GDM1 (cell line): ENCODE data around the gene CCDC121.

ENCODE experiments used
- DNase-seq: peaks from one replicate; lab custom pipeline; 2025; lab: John Stamatoyannopoulos, UW

The CCDC121 gene, protein sequence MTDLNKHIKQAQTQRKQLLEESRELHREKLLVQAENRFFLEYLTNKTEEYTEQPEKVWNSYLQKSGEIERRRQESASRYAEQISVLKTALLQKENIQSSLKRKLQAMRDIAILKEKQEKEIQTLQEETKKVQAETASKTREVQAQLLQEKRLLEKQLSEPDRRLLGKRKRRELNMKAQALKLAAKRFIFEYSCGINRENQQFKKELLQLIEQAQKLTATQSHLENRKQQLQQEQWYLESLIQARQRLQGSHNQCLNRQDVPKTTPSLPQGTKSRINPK

DNA sequence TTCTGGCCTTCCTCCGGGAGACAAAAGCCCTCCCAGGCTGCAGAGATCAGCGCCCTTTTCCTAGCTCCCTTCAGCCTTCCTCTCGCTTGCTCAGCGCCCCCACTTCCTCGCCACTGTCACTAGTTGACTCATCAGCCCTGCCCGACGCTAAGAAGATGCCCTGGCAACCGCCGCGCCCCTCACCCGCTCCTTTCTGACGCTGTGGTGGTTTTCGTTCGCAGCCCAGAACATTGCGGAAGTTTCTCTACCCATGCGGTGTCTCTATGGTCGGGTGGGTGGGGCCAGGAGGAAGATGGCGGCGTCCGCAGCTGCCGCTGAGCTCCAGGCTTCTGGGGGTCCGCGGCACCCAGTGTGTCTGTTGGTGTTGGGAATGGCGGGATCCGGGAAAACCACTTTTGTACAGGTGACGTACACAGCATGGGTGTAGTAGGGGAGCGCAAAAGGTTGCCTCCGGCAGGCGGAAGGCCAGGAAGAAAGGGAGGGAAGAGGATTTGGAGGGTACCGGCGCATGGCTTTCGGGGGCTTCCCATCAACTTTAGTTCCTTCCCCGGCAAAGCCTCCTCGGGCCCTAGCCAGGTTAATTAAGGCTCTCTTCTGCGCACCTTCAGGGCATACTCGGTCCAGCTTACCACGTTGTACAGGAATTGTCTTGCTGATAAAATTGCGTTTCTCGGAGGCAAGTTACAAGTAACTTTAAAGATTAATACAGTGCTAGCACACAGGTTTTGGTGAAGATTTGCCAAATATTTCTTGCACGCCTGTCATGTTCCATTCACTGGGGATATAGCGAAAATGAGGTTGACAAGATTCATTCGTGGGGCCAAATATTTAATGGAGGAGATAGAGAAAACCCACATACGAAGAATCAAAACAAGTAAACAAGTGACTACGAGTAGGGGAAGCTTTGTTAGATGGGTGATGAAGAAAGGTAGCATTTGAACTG is at the start of gene CCDC121, which contains the start of gene GPN1:
TSS of gene CCDC121 (minus strand) at position 246 of the 943 bp plus-strand sequence. CDS start 1,213 bp downstream, outside the sequence.
TSS of gene GPN1 (plus strand) at position 284 of the 943 bp plus-strand sequence. CDS start at position 293, 9 bp downstream.
- DNase-seq = peak; percentile 88

DNA sequence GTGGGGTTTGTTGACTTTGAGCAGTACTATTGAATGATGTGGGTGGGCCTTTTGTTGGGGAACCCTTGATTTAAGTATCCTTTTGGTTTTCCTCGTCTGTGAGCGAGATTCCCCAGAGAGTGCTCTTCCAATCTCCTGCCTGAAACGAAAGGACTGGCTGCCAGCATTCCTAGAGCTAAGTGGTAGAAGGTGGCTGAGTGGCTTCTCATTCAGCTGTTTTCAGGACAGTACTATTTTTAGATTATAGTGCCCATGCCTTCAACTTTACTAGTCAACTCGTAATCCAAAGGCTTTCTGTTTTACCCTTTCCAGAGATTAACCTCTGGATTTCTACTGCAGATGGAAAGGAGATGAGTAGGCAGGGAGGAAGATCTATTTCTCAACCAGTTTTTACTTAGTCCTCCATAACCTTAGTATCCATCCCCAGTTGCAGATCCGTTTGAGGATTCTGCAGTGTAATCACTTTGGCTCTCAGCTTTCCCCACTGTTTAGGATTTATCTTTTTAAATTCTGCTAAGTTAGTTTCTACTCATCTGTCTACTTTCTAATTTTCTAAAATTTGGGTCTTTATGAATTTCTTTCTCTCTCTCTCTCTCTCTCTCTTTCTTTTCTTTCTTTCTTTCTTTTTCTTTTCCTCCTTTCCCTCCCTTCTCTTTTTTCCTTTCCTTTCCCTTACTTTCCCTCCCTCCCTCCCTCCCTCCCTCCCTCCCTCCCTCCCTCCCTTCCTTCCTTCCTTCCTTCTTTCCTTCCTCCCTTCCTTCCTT is 44.1 kb upstream of the CCDC121 start:
- no peak for DNase-seq

DNA sequence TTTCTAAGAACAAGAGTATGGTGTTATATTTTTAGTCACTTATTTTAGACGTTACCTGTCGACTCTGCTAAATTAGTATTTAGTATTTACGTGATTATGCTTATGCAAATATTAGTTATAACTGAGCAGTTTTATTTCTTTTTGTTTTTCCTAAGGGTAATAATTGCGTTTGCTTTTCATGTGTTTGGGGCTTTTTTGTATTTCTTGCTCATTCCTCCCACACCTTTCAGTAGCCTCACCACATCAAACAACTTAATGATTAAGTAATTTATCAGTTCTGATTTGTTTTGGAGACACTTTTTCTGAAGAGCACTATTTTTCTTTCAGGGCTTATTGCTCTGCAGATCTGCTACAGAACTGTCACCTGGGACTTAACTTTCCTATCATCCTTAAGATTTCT is 42.4 kb upstream of the CCDC121 start:
- no peak for DNase-seq

DNA sequence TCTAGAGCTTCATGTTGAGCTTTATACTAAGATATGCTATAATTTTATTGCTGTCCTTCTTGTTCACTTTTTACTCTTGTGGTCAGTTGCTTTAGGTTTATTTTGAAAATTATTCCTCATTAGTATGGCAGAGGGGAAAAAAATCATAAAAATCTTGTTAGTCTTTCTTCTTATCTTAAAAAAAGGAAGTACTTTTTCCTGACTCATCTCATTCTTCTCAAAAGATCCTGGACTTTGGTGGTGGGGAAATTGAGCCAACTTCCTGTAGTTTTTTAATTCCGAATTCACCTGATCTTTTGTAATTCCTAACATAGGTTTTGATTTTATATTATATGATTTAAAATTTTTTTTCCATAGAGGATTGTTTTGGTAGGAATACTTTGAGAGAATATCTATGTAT is 38.6 kb upstream of the CCDC121 start:
- DNase-seq = no peak

DNA sequence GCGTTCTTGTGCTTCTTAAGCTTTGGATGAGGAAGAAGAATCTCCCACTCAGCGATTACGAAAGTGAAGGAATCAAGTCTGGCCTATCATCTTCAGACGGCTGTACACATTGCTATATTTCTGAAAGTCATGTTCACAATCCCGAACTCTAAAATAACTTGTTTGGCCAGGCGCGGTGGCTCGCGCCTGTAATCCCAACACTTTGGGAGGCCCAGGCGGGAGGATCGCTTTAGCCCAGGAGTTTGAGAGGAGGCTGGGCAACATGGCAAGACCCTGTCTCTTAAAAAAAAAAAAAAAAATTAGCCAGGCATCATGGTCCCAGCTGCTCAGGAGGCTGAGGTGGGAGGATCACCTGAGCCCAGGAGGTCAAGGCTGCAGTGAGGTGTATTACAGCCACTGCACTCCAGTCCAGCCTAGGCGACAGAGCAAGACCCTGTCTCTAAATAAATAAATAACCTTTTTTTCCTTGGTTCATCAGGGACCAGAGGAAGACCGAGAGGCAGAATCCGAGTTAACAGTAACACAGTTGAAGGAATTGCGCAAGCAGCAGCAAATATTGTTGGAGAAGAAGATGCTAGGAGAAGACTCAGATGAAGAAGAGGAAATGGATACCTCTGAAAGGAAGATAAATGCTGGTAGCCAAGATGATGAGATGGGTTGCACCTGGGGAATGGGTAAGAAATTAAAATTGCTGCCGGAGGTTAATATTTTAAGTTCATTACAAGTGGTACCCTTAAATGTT is 36.0 kb upstream of the CCDC121 start:
- no peak for DNase-seq

DNA sequence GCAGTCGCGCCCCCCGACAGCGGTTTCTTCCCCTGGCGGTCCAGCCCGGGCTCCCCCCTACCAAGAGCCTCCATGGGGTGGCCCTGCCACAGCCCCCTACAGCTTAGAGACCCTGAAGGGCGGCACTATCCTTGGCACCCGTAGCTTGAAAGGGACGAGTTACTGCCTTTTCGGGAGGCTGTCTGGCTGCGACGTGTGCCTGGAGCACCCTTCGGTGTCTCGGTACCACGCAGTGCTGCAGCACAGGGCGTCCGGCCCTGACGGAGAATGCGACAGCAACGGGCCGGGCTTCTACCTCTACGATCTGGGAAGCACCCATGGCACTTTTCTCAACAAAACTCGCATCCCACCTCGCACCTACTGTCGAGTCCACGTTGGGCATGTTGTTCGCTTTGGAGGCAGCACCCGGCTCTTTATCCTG is 35.4 kb upstream of the CCDC121 start:
- no peak for DNase-seq

DNA sequence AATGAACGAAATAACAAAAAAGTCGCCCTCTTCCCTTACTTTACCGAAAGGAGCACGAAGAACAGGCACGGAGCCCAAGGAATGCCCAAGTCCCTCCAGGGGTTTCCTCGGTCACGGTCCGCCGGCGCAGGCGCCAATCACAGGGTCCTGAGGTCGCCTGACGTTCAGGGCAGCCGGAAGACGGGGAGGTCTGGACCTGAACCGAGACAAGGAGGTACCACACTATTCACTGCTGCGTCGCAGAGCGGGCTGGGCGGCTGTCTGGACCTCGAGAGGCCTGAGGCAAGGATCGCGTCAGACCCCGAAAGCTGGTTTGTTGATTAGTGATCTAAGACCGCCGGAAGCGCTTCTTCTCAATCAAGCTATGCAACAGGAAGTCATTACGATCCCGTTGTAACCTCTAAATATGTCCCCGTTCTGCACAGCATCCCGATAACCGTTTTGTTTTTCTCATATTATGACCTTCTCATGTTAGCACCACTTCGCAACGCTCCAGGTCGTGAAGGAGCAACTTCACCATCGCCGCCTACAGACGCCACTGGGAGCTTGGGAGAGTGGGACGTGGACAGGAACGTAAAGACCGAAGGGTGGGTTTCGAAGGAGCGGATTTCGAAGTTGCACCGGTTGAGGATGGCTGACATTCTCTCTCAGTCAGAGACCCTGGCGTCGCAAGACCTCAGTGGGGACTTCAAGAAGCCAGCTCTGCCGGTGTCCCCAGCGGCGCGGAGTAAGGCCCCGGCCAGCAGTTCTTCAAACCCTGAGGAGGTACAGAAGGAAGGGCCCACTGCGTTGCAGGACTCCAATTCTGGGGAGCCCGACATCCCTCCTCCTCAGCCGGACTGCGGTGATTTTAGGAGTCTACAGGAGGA is 34.7 kb upstream of the CCDC121 start, which contains the start of the genes SLC4A1AP and SUPT7L:
TSS of gene SLC4A1AP (plus strand) at position 605 of the 869 bp plus-strand sequence. CDS start at position 631, 26 bp downstream.
TSS of gene SUPT7L (minus strand) at position 330 of the 869 bp plus-strand sequence. CDS start 1,422 bp downstream, outside the sequence.
- peak; percentile 66 for DNase-seq

DNA sequence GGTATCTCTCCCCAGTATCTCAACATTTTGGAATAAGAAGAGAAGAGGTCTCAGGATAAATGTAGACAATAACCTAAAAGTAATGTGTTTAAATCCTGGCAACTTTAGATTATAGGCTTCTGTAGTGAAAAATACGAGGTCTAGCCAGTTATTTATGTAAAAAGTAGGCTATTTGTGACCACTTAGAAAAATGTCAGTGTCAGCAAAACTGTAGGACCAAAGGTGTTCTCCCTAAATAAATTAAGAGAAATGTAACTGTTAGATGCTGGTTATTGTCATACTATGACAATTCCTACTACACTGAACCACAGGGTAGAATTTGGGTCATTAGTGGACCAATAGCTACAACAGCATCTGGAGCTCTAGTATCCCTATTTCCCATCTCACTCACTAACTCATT is 32.6 kb upstream of the CCDC121 start:
- no peak for DNase-seq

DNA sequence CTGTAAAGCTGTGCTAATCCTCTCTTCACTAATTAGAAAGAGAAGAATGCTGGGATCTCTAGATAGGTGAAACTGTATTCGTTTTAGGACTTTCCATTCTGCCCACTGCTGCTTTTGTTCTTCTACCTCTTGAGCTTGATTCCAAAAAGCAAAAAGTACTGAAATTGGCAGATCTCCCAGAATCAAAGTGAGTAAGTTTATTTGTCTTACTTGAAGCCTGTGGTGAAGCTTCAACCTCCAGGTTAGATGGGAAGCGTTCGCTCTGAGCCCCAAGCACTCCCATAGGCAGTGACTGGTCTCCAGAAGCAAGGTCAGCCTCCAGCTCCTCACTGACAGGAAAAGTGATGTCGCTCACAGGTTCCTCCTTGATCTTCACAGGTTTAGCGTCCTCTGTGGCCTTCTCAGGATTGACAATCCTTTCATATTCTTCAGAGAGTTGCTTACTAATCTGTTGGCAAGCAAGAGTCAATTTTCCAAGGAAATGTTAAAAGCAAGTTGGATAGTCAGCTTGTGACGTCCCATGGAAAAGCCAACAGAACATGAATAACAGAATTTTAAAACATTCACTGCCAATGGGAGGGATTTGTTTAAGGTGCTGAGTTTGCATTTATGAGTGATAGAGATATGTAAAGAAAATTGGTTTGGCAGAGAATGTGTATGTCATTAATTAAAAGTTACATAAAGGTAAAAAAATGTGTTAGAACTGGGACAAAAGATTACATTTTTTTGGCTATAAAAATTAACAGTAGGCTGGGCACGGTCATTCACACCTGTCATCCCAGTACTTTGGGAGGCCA is 26.5 kb upstream of the CCDC121 start:
- DNase-seq = no peak

DNA sequence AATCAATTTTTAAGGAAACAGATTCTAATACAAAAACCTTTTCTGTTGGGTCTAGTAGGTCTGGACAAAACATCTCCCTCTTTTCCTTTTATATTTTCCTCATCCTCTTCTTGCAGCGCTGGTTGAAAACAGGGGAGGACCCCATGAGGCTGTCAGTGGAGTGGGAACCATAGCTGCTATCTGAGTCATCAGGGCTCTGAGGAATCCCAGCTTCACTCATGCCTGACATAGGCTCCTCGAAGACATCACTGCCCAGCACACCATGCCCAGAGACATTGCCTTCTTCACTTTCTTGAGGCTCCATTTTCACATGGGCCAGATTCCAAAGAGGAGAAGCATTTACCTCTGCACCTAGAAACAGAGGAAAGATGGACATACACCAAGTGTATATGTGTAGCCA is 24.6 kb upstream of the CCDC121 start:
- DNase-seq = no peak

DNA sequence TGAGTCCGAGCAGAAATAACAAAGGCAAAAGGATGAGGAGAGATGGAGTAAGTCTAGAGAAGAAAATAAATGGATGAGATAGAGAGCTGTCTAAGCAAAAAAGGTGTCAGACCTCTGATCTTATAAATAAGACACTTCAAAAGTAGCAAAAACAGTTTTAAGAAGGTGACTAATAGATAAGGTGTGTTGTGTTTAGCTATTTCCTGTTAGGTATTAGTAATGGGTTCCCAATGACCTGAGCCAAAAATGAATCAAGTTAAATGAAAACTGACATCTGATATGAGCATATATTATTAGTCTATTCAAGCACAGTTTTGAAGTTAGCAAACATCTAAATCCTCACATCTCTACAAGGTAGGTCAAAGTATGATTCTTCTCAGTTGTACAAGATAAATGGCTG is 24.0 kb upstream of the CCDC121 start:
- no peak for DNase-seq

DNA sequence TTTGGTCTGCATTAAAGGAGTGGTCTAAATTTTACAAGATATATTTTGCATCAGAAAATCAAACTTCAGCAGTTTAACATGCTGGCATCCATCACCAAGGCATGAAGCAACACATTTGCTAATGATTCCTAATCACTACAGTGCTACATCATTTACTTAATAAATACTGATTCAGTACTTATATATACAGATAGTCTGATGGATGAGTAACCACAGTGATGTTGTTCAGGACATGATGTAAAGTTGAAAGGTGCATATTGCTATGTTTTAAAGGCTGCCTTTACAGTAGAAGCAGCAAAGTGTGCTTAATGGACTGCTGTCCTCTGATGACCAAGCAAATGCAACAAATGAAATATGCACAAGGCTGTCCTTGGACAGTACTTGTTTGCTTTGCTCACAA is 23.5 kb upstream of the CCDC121 start:
- no peak for DNase-seq

DNA sequence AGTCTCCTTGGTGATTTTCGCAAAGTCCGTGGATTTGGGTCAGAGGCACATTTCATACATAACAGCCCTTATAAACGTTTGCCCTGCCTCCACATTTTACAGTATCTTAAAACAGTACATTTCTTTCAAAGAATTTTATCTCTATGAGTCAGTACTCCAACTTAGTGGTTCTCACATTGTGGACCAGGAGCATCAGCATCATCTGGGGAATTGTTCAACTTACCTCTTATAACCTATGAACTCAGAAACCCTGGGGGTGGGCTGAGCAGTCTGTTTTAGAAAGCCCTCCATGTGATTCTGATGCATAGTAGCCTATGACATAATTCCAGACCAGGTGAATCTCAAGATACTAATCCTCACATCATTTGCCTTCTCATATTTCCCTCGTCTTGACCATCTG is 22.2 kb upstream of the CCDC121 start:
- DNase-seq = no peak

DNA sequence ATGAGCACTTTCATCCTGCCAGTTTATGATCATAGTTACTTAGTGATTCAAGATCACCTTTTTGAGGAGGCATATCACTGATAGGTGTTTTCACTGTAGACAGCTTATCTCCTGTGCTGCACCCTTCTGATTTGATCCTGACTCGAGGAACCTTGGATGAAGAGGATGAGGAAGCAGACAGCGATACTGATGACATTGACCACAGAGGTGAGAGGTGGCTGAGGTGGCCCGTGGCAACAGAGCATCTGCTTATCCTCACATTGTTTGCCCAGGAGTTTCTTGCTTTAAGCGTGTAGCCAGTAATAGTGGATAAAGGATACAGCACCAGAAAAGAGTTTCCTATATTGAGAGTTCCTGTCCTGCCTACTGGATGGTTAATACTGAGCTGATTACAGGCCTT is 18.9 kb upstream of the CCDC121 start:
- no peak for DNase-seq

DNA sequence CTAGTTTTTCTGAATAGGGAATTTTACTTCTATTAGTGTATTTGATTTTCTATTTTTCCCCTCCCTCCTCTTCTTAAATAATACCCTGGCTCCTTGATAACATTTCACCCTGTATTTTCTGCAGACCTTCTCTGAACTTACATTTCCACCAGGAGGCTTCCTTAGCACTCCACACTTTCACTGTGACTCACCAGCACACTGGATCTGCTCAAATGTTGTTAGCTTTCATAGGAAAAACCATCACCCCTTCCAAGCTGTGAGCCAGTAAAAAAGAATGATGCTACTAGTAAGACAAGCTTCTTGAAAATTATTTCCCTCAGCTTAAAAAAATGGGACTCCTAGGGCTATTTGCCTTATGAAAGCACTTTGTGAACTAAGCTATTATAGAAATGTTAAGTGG is 18.5 kb upstream of the CCDC121 start:
- no peak for DNase-seq

DNA sequence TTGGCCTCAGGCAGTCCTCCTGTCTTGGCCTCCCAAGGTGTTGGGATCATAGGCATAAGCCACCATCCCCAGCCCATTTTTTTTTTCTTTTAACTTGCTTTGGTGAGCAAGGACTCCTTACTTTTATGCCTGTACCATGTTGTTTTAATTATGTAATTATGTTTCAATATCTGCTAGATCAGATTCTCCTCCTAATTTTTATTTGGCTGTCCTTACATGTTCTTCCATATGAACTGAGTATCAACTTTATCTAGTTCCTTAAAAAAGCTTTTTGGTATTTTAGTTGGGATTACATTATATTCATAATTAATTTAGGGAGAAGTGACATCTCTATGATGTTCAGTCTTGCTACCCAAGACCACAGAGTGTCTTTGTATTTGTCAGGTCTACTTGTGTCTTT is 16.4 kb upstream of the CCDC121 start:
- no peak for DNase-seq

DNA sequence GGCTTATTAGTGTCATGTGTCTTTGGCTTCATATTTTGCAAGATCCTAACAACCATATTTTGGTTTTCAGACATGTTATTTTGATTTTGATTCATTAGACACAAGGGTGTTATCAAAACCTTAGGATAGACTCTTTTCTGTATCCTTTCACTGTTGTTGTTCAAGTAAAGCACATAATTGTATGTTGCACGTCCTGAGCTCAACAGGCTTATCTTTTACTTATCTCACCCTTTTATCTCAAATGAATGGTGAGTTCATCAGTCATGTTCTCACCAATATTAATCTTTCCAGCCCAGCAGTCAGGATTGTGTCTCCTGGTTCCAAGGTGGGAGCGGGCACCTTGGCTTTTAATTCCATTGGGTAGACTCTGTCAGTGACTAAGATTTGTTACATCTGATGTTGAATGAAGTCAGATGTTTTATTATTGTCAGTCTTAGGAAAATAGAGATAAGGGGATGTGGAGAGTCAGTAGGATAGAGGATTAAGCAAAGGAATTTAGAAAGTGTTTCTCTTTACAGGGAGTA is 12.0 kb upstream of the CCDC121 start:
- DNase-seq = no peak

DNA sequence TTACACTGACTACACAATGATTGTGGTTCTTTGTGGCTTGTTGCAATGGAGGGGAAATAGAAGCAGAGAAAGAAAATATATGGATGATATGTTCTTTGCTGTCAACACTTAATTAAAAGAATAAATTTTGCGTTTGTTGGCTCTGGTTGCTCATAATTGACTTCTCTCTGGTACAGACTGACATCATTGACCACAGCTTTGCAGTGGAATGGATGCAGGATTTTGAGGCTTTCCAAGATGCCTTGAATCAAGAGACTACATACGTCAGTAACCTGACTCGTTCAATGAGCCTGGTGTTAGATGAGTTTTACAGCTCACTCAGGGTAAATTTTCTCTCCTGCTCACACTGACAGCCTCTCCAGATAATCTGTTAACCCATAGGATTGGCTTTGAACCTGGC is 9.9 kb upstream of the CCDC121 start:
- DNase-seq = no peak

DNA sequence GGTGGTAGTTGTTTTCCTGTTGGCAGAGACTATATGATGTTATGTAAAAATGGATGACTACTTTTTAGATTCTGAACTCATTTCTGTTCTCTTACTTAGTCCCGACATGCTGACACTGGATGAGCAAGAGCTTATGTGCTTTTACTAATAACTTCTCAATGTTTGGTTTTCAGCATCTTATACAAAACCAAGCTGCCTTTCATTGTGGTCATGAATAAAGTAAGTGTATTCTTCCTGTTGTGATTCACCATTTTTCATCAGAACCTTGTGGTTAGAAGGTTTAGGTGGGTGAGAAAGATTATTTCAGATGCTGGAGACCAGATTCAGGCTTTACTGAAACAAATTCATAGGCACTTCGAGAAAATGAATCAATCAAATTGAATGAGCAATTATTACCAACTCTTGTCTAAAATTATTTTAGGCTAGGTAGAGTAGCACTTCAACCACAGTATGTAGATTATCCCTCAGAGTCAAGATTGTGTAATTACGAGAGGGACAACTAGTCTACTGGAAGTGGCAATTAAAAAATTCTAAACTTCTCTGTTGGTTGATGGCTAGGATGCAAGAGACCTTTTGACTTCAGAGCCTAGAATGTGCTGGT is 9.3 kb upstream of the CCDC121 start:
- no peak for DNase-seq
